H9 (cell line): Measurements from ENCODE around the gene LYZL6. TPM values are rescaled to one million over a fixed set of nuclear protein-coding genes. Genes with fewer than 3 reads are reported as not detected.

Source experiments
- DNase-seq: peaks from one replicate; pipeline ENCODE4 v3.0.0-alpha.2; 2017
- H2AFZ ChIP-seq: one replicate; pipeline ENCODE4 v1.6.1; 2013; ENCODE audit warnings: mild to moderate bottlenecking, low read length, control low read depth, moderate library complexity
- H2AK5ac ChIP-seq: 2 replicates; pipeline ENCODE4 v1.6.1; 2013; ENCODE audit warnings: low read length, control low read depth, mixed read lengths; ENCODE audit not compliant: insufficient read length
- H2BK120ac ChIP-seq: one replicate; pipeline ENCODE4 v1.6.1; 2013; ENCODE audit warnings: low read depth, mild to moderate bottlenecking, low read length, control low read depth, inconsistent platforms; ENCODE audit not compliant: poor library complexity, severe bottlenecking
- H2BK12ac ChIP-seq: 2 replicates; pipeline ENCODE4 v1.6.1; 2013; ENCODE audit warnings: low read length, control low read depth, mixed read lengths, low read depth; ENCODE audit not compliant: insufficient read length
- H2BK15ac ChIP-seq: 2 replicates; pipeline ENCODE4 v1.6.1; 2013; ENCODE audit warnings: low read depth, low read length, control low read depth
- H2BK20ac ChIP-seq: one replicate; pipeline ENCODE4 v1.6.1; 2013; ENCODE audit warnings: low read depth, mild to moderate bottlenecking, low read length, control low read depth, inconsistent platforms; ENCODE audit not compliant: poor library complexity, severe bottlenecking
- H2BK5ac ChIP-seq: 2 replicates; pipeline ENCODE4 v1.6.1; 2013; ENCODE audit warnings: low read length, control low read depth, mixed read lengths; ENCODE audit not compliant: insufficient read length
- H3K14ac ChIP-seq: 2 replicates; pipeline ENCODE4 v1.6.1; 2013; ENCODE audit warnings: low read length, control low read depth; ENCODE audit not compliant: insufficient read depth
- H3K18ac ChIP-seq: 2 replicates; pipeline ENCODE4 v1.6.1; 2013; ENCODE audit warnings: low read depth, mild to moderate bottlenecking, mixed read lengths, low read length, control low read depth; ENCODE audit not compliant: insufficient read length
- H3K23ac ChIP-seq: 2 replicates; pipeline ENCODE4 v1.6.1; 2013; ENCODE audit warnings: low read length, control low read depth, mixed read lengths, low read depth; ENCODE audit not compliant: insufficient read length
- H3K23me2 ChIP-seq: 2 replicates; pipeline ENCODE4 v1.6.1; 2013; ENCODE audit warnings: low read depth, mild to moderate bottlenecking, mixed read lengths, low read length, control low read depth; ENCODE audit not compliant: insufficient read length, poor library complexity, severe bottlenecking
- H3K27ac ChIP-seq: 2 replicates; pipeline ENCODE4 v1.5.1; 2013; ENCODE audit warnings: low read length, control low read depth, mixed read lengths, low read depth; ENCODE audit not compliant: insufficient read length
- H3K27me3 ChIP-seq: 2 replicates; pipeline ENCODE4 v1.6.1; 2013; ENCODE audit warnings: low read length, control low read depth, inconsistent platforms; ENCODE audit not compliant: insufficient read depth
- H3K4ac ChIP-seq: 2 replicates; pipeline ENCODE4 v1.6.1; 2013; ENCODE audit warnings: low read depth, mild to moderate bottlenecking, control low read depth, inconsistent platforms, low read length, moderate library complexity
- H3K4me1 ChIP-seq: 2 replicates; pipeline ENCODE4 v1.6.1; 2013; ENCODE audit warnings: low read length, control low read depth, inconsistent platforms; ENCODE audit not compliant: insufficient read depth
- H3K4me2 ChIP-seq: 2 replicates; pipeline ENCODE4 v1.6.1; 2013; ENCODE audit warnings: low read length, control low read depth, mixed read lengths; ENCODE audit not compliant: insufficient read length, insufficient read depth
- H3K56ac ChIP-seq: 2 replicates; pipeline ENCODE4 v1.6.1; 2013; ENCODE audit warnings: low read depth, mild to moderate bottlenecking, mixed read lengths, low read length, control low read depth; ENCODE audit not compliant: insufficient read length
- H3K79me1 ChIP-seq: 2 replicates; pipeline ENCODE4 v1.6.1; 2013; ENCODE audit warnings: low read depth, mild to moderate bottlenecking, moderate library complexity, low read length, control low read depth, inconsistent platforms; ENCODE audit not compliant: insufficient read depth, poor library complexity, severe bottlenecking
- H3K79me2 ChIP-seq: 2 replicates; pipeline ENCODE4 v1.6.1; 2013; ENCODE audit warnings: low read length, control low read depth, inconsistent platforms; ENCODE audit not compliant: insufficient read depth
- H3K9ac ChIP-seq: 2 replicates; pipeline ENCODE4 v1.6.1; 2013; ENCODE audit warnings: low read length, control low read depth, mixed read lengths; ENCODE audit not compliant: insufficient read length; ENCODE audit errors: extremely low read depth
- H3K9me3 ChIP-seq: one replicate; pipeline ENCODE4 v1.6.1; 2013; ENCODE audit warnings: low read depth, low read length, inconsistent platforms; ENCODE audit not compliant: control insufficient read depth
- H3T11ph ChIP-seq: one replicate; pipeline ENCODE4 v1.6.1; 2013; ENCODE audit warnings: mild to moderate bottlenecking, low read length, control low read depth, inconsistent platforms
- H4K20me1 ChIP-seq: one replicate; pipeline ENCODE4 v1.6.1; 2013; ENCODE audit not compliant: control insufficient read depth, insufficient read length, insufficient read depth
- H4K5ac ChIP-seq: 2 replicates; pipeline ENCODE4 v1.6.1; 2013; ENCODE audit warnings: low read depth, mild to moderate bottlenecking, mixed read lengths, low read length, control low read depth; ENCODE audit not compliant: insufficient read length
- H4K8ac ChIP-seq: replicated peaks from 2 replicates; pipeline ENCODE4 v1.6.1; 2013; ENCODE audit warnings: low read length, control low read depth, mixed read lengths, low read depth; ENCODE audit not compliant: insufficient read length
- H4K91ac ChIP-seq: 2 replicates; pipeline ENCODE4 v1.6.1; 2013; ENCODE audit warnings: low read depth, mild to moderate bottlenecking, moderate library complexity, mixed read lengths, low read length, control low read depth; ENCODE audit not compliant: insufficient read length
- H3K27ac Mint-ChIP-seq, 3 experiments: 2 replicates in 2 of 3; 3 replicates in 1 of 3; pipeline ENCODE4 v1.8.0; 2020 to 2021; ENCODE audit warnings: mixed read lengths in 3 of 3, mild to moderate bottlenecking in 1 of 3, moderate library complexity in 1 of 3
- H3K27me3 Mint-ChIP-seq: 2 replicates; pipeline ENCODE4 v1.8.0; 2021; ENCODE audit warnings: low read depth, mild to moderate bottlenecking, moderate library complexity, mixed read lengths
- H3K36me3 Mint-ChIP-seq, 3 experiments: 2 replicates in 2 of 3; 3 replicates in 1 of 3; pipeline ENCODE4 v1.8.0; 2020 to 2021; ENCODE audit warnings: low read depth in 3 of 3, mixed read lengths in 3 of 3; ENCODE audit not compliant: insufficient read depth in 1 of 3
- H3K4me1 Mint-ChIP-seq, 2 experiments: 2 replicates each; pipeline ENCODE4 v1.8.0; 2020; ENCODE audit warnings: mixed read lengths in 2 of 2
- H3K4me3 Mint-ChIP-seq, 2 experiments: 2 replicates in 1 of 2; 3 replicates in 1 of 2; pipeline ENCODE4 v1.8.0; 2020 to 2021; ENCODE audit warnings: mild to moderate bottlenecking in 2 of 2, mixed read lengths in 2 of 2, moderate library complexity in 1 of 2
- H3K9me3 Mint-ChIP-seq, 2 experiments: 2 replicates in 1 of 2; 3 replicates in 1 of 2; pipeline ENCODE4 v1.8.0; 2020; ENCODE audit warnings: mild to moderate bottlenecking in 2 of 2, mixed read lengths in 2 of 2, moderate library complexity in 1 of 2
- WGBS: extraction: QIAGEN DNeasy Blood & Tissue Kit; methylation state at CpG from one replicate; pipeline ENCODE4 v1.1.7; 2013; ENCODE audit warnings: missing lambda C conversion rate, low lambda C conversion rate, mixed read lengths; ENCODE audit not compliant: insufficient read length; ENCODE audit errors: extremely low coverage; 5-methylcytosine and 5-hydroxymethylcytosine counted together
- total RNA-seq: library from RNA; stranded (reverse); gene quantifications from 2 replicates; pipeline ENCODE4 v1.2.1, GENCODE V29; 2021
- TF ChIP-seq, protein P1 (sequence below): fragments of 200-600 bp; sonication (generic); conservative IDR thresholded peaks from 3 replicates; pipeline ENCODE4 v1.8.0; 2021; ENCODE audit warnings: antibody characterized with exemption, mild to moderate bottlenecking

The LYZL6 gene
- total RNA-seq, 1 experiment from 2014 or later = not detected

DNA sequence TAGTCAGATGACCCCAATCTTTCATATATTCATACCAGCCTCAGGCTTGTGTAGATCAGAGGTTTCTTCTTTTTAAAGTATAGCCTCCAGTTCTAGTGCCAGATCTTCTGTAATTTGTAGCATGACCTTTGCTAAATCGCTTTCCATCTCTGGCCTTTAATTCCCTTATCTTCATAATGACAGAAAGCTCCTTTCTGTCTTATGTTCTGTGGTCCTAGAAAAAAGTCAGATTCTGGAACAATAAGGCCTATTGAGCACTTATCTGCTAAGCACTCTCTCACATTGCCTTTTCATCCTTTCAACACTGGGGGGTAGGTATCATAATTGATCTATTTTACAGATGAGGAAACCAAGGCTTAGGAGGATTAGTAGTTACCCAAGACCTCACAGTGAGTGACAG is 28.6 kb upstream of the LYZL6 start:
- Histone ChIP-seq H3K79me2 (no peaks in the 10 kb centered on the region), H2BK5ac (no peak overlapping the region), H4K91ac (no peak overlapping the region), H2AK5ac (no peak overlapping the region), H3K56ac (no peak overlapping the region), H3K18ac (no peak overlapping the region), H3K79me1 (no peaks in the 10 kb centered on the region), H3K23ac (no peak overlapping the region), H3K9me3 (no peaks in the 10 kb centered on the region), H2BK12ac (no peak overlapping the region), H3K27ac (no peak overlapping the region), H4K20me1 (no peaks in the 10 kb centered on the region), H3K4ac (no peak overlapping the region), H3K14ac (no peak overlapping the region), H2AFZ (no peak overlapping the region), H3K4me2 (no peak overlapping the region), H2BK120ac (no peak overlapping the region), H3K4me1 (no peaks in the 10 kb centered on the region), H3K27me3 (no peaks in the 10 kb centered on the region), H4K5ac (no peak overlapping the region), H3T11ph (no peak overlapping the region), H2BK15ac (no peak overlapping the region), H3K9ac (no peak overlapping the region), H4K8ac (no peak overlapping the region), H2BK20ac (no peak overlapping the region), H3K23me2 (no peaks in the 10 kb centered on the region)
- no CpG with 5 or more reads among the region's 1 CpG for WGBS
- Mint-ChIP-seq H3K27me3 (no peaks in the 10 kb centered on the region), H3K4me1 (peaks cover 5 to 11% of the 10 kb centered on the region in 2 experiments; a peak in 3 of 4 replicates), H3K4me3 (no peak overlapping the region), H3K36me3 (no peaks in the 10 kb centered on the region), H3K9me3 (no peaks in the 10 kb centered on the region), H3K27ac (no peak overlapping the region)
- no peak for DNase-seq
- TF ChIP-seq, protein P1, sequence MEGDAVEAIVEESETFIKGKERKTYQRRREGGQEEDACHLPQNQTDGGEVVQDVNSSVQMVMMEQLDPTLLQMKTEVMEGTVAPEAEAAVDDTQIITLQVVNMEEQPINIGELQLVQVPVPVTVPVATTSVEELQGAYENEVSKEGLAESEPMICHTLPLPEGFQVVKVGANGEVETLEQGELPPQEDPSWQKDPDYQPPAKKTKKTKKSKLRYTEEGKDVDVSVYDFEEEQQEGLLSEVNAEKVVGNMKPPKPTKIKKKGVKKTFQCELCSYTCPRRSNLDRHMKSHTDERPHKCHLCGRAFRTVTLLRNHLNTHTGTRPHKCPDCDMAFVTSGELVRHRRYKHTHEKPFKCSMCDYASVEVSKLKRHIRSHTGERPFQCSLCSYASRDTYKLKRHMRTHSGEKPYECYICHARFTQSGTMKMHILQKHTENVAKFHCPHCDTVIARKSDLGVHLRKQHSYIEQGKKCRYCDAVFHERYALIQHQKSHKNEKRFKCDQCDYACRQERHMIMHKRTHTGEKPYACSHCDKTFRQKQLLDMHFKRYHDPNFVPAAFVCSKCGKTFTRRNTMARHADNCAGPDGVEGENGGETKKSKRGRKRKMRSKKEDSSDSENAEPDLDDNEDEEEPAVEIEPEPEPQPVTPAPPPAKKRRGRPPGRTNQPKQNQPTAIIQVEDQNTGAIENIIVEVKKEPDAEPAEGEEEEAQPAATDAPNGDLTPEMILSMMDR = no peak
